Choroid plexus epithelial cell (primary cell): ENCODE measurements around the gene LURAP1L.

Source experiments
- DNase-seq: peaks from one replicate; pipeline ENCODE4 v3.0.0-alpha.2; 2010; ENCODE audit warnings: low read depth
- H3K4me3 ChIP-seq: 2 replicates; pipeline ENCODE4 v1.5.1; 2011; ENCODE audit warnings: low read depth, mild to moderate bottlenecking, control low read depth, low read length, moderate library complexity
- TF ChIP-seq, protein P1 (sequence below): conservative IDR thresholded peaks from 2 replicates; pipeline ENCODE4 v1.5.1; 2011; ENCODE audit warnings: low read depth, mild to moderate bottlenecking, control low read depth, inconsistent platforms, low read length, moderate library complexity

The LURAP1L gene

GRCh38 chr9:12774861-12775678 lies at the start of gene LURAP1L:
LURAP1L (plus strand) TSS chr9:12775020; CDS start chr9:12775716, 696 bp downstream.
- TF ChIP-seq, protein P1, sequence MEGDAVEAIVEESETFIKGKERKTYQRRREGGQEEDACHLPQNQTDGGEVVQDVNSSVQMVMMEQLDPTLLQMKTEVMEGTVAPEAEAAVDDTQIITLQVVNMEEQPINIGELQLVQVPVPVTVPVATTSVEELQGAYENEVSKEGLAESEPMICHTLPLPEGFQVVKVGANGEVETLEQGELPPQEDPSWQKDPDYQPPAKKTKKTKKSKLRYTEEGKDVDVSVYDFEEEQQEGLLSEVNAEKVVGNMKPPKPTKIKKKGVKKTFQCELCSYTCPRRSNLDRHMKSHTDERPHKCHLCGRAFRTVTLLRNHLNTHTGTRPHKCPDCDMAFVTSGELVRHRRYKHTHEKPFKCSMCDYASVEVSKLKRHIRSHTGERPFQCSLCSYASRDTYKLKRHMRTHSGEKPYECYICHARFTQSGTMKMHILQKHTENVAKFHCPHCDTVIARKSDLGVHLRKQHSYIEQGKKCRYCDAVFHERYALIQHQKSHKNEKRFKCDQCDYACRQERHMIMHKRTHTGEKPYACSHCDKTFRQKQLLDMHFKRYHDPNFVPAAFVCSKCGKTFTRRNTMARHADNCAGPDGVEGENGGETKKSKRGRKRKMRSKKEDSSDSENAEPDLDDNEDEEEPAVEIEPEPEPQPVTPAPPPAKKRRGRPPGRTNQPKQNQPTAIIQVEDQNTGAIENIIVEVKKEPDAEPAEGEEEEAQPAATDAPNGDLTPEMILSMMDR = peak; percentile 6
- DNase-seq = peak; percentile 86
- H3K4me3 ChIP-seq = peak within 1 kb of the TSS; percentile 80

DNA sequence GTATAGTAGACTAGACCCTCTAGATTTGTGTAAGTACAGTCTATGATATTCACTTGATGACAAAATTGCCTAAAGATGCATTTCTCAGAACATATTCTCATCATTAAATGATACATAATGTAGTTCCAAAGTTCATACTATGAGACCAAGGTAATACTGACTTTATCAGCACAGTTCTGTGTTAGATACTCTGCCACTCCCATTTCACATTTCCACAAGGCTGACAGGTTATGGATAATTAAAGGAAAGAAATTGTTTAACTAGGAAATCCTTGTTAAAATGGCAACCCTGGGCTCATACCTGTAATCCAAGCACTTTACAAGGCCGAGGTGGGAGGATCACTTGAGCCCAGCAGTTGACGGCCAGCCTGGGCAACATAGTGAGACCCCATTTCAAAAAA lies 48.0 kb upstream of the LURAP1L start:
- H3K4me3 ChIP-seq = no peak overlapping the region
- no peak for DNase-seq
- TF ChIP-seq, protein P1 = no peak

- DNase-seq = no peak
- TF ChIP-seq, protein P1 = no peak
- H3K4me3 ChIP-seq = no peak overlapping the region
Measured at GRCh38 chr9:12730198-12730597, 44.6 kb upstream of the LURAP1L start.

GRCh38 chr9:12730927-12731326 lies 43.9 kb upstream of the LURAP1L start:
- H3K4me3 ChIP-seq = no peak overlapping the region
- TF ChIP-seq, protein P1 = no peak
- DNase-seq = no peak

GRCh38 chr9:12732971-12733370 lies 41.8 kb upstream of the LURAP1L start:
- no peak overlapping the region for H3K4me3 ChIP-seq
- TF ChIP-seq, protein P1 = no peak
- no peak for DNase-seq

- TF ChIP-seq, protein P1 = no peak
- no peak overlapping the region for H3K4me3 ChIP-seq
- DNase-seq = no peak
Measured at GRCh38 chr9:12735665-12736064, 39.2 kb upstream of the LURAP1L start.

GRCh38 chr9:12737871-12738270 lies 36.9 kb upstream of the LURAP1L start:
- TF ChIP-seq, protein P1 = no peak
- no peak for DNase-seq
- H3K4me3 ChIP-seq = no peak overlapping the region
